SH-SY5Y (cell line): Measurements from ENCODE around the gene UVRAG.

Experiments used
- GATA2 ChIP-seq: IDR thresholded peaks from 2 replicates; pipeline ENCODE4 v1.6.1; 2011; ENCODE audit warnings: mild to moderate bottlenecking, low read depth, low read length
- GATA3 ChIP-seq: IDR thresholded peaks from 2 replicates; pipeline ENCODE4 v1.6.1; 2011; ENCODE audit warnings: low read depth, mild to moderate bottlenecking, low read length, moderate library complexity

DNA sequence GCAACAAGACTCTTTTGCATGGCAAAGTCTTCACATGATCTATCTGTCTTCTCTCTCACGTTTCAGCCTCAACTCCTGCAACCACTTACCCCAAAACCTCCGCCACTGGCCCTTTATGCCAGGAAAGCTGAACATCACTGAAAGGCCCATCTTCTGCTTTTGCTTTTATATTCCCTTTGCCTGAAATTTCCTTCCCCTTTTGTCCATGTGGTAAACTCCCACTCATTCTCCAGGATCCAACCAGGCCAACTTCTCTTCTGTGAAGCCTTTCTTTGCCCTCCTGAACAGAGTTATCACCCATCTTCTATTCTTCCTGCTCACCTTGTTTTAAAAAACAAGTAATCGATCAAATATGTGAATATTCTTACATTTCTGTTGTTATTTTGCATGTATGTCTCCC lies 273.5 kb downstream of the UVRAG start:
- TF ChIP-seq GATA3 (no peak), GATA2 (no peak)
